HEK293T (cell line): ENCODE data around the gene RET.

Source experiments
- ARNT ChIP-seq: fragments of 450-650 bp; IDR thresholded peaks from 2 replicates; pipeline ENCODE4 v1.6.1; 2017; ENCODE audit warnings: mild to moderate bottlenecking
- FOXK2 ChIP-seq: fragments of 450-650 bp; IDR thresholded peaks from 2 replicates; pipeline ENCODE4 v1.6.1; 2016; ENCODE audit warnings: mild to moderate bottlenecking
- HDGF ChIP-seq: fragments of 450-650 bp; IDR thresholded peaks from 2 replicates; pipeline ENCODE4 v1.6.1; 2017; ENCODE audit warnings: antibody characterized with exemption, borderline replicate concordance
- SUZ12 ChIP-seq: fragments of 450-650 bp; IDR thresholded peaks from 2 replicates; pipeline ENCODE4 v1.6.1; 2016; ENCODE audit warnings: mild to moderate bottlenecking
- TARDBP ChIP-seq: fragments of 450-650 bp; IDR thresholded peaks from 2 replicates; pipeline ENCODE4 v1.6.1; 2016
- ZNF384 ChIP-seq: fragments of 450-650 bp; IDR thresholded peaks from 2 replicates; pipeline ENCODE4 v1.6.1; 2016

GRCh38 chr10:43160046-43160920 is 83.4 kb downstream of the RET start:
- no peak for TF ChIP-seq TARDBP
- no peak for TF ChIP-seq FOXK2
- TF ChIP-seq SUZ12 = no peak
- TF ChIP-seq HDGF = no peak
- no peak for TF ChIP-seq ZNF384
- no peak for TF ChIP-seq ARNT
